DND-41 (cell line): Measurements from ENCODE around the gene CRYBG1.

Source experiments
- ATAC-seq: fragments of 200-7000 bp; cut with Tn5 transposase; 3 replicates; pipeline ENCODE4 v1.9.1; 2021; ENCODE audit warnings: low read depth; ENCODE audit not compliant: insufficient read depth
- DNase-seq: peaks from one replicate; pipeline ENCODE4 v3.0.0-alpha.2; 2020
- H2AFZ ChIP-seq: 2 replicates; pipeline ENCODE4 v1.6.0; 2012; ENCODE audit warnings: low read depth, low read length
- H3K27ac ChIP-seq: 2 replicates; pipeline ENCODE4 v1.5.1; 2012; ENCODE audit warnings: low read length, inconsistent platforms
- H3K27me3 ChIP-seq: fragments of 200-600 bp; sonication (generic); 2 replicates; pipeline ENCODE4 v1.6.0; 2012; ENCODE audit warnings: low read length, mild to moderate bottlenecking, inconsistent platforms; ENCODE audit not compliant: insufficient read depth, poor library complexity
- H3K36me3 ChIP-seq: 2 replicates; pipeline ENCODE4 v1.5.1; 2012; ENCODE audit warnings: low read length, inconsistent platforms; ENCODE audit not compliant: insufficient read depth
- H3K4me1 ChIP-seq: 2 replicates; pipeline ENCODE4 v1.5.1; 2012; ENCODE audit warnings: mild to moderate bottlenecking, low read length; ENCODE audit not compliant: insufficient read depth
- H3K4me2 ChIP-seq: 2 replicates; pipeline ENCODE4 v1.6.0; 2012; ENCODE audit warnings: mild to moderate bottlenecking, moderate library complexity, low read length, inconsistent platforms; ENCODE audit not compliant: insufficient read depth
- H3K4me3 ChIP-seq, 2 experiments: fragments of 200-600 bp in 1 of 2; shearing (Covaris generic) in 1 of 2; 2 replicates each; pipeline ENCODE4 v1.5.1; 2012 to 2016; ENCODE audit warnings: inconsistent platforms in 2 of 2, low read length in 2 of 2, mild to moderate bottlenecking in 2 of 2, low read depth in 1 of 2, moderate library complexity in 1 of 2
- H3K79me2 ChIP-seq: 2 replicates; pipeline ENCODE4 v1.6.0; 2012; ENCODE audit warnings: low read length, inconsistent platforms; ENCODE audit not compliant: insufficient read depth
- H3K9ac ChIP-seq: 2 replicates; pipeline ENCODE4 v1.6.0; 2012; ENCODE audit warnings: low read depth, mild to moderate bottlenecking, inconsistent platforms, low read length, moderate library complexity
- H3K9me3 ChIP-seq: 2 replicates; pipeline ENCODE4 v1.5.1; 2012; ENCODE audit warnings: low read length, moderate library complexity, mild to moderate bottlenecking, inconsistent platforms; ENCODE audit not compliant: insufficient read depth, severe bottlenecking
- H4K20me1 ChIP-seq: 2 replicates; pipeline ENCODE4 v1.6.0; 2012; ENCODE audit warnings: low read length; ENCODE audit not compliant: insufficient read depth
- CTCF ChIP-seq: IDR thresholded peaks from 2 replicates; pipeline ENCODE4 v1.5.1; 2012; ENCODE audit warnings: borderline replicate concordance, low read length, moderate library complexity, mild to moderate bottlenecking; ENCODE audit not compliant: poor library complexity, severe bottlenecking; ENCODE audit errors: extremely low read depth
- EZH2 ChIP-seq: IDR thresholded peaks from 3 replicates; pipeline ENCODE4 v1.6.1; 2012; ENCODE audit warnings: borderline replicate concordance, low read depth, mild to moderate bottlenecking, moderate library complexity, low read length, inconsistent platforms; ENCODE audit not compliant: severe bottlenecking

The CRYBG1 gene

GRCh38 chr6:106569428-106569827 is 208.9 kb downstream of the CRYBG1 start:
- H3K9ac ChIP-seq, result no peak overlapping the region
- H2AFZ ChIP-seq, result no peak overlapping the region
- H4K20me1 ChIP-seq, result no peaks in the 10 kb centered on the region
- H3K4me1 ChIP-seq, result no peaks in the 10 kb centered on the region
- H3K9me3 ChIP-seq, result no peaks in the 10 kb centered on the region
- H3K4me3 ChIP-seq, result no peak overlapping the region
- no peak for DNase-seq
- no peak overlapping the region for H3K4me2 ChIP-seq
- no peak for ATAC-seq
- H3K36me3 ChIP-seq, result peaks cover 43% of the 10 kb centered on the region
- TF ChIP-seq CTCF (no peak), EZH2 (no peak)
- H3K27me3 ChIP-seq, result no peaks in the 10 kb centered on the region
- H3K27ac ChIP-seq, result no peak overlapping the region
- H3K79me2 ChIP-seq, result no peaks in the 10 kb centered on the region

DNA sequence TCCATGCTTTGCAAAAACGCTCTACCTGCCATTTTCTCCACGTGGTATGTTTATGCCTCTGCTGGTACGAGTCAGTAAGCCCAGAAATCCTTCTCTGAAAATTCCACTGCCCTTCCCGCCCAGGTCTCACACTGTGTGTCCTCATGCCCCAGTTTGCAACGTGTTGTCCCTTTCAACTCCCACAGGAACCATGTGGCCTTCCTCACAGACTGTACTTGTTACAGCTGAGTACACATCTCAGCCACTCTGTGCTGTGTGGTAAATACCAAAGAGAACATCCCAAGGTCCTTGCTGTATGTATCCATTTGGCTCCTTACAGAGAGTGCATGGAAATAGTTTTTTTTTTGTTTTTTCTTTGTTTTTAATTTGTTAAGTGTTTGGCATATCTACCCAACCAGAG is 211.9 kb downstream of the CRYBG1 start:
- H3K36me3 ChIP-seq, result peaks cover 30% of the 10 kb centered on the region
- H2AFZ ChIP-seq, result no peak overlapping the region
- no peaks in the 10 kb centered on the region for H3K27me3 ChIP-seq
- no peaks in the 10 kb centered on the region for H3K4me1 ChIP-seq
- no peaks in the 10 kb centered on the region for H3K9me3 ChIP-seq
- H3K4me2 ChIP-seq, result no peak overlapping the region
- TF ChIP-seq EZH2 (no peak), CTCF (no peak)
- H3K4me3 ChIP-seq, result no peak overlapping the region
- H4K20me1 ChIP-seq, result no peaks in the 10 kb centered on the region
- no peak overlapping the region for H3K27ac ChIP-seq
- DNase-seq, result no peak
- H3K9ac ChIP-seq, result no peak overlapping the region
- no peak for ATAC-seq
- no peaks in the 10 kb centered on the region for H3K79me2 ChIP-seq

- Histone ChIP-seq H3K79me2 (no peaks in the 10 kb centered on the region), H3K4me2 (no peak overlapping the region), H3K4me1 (no peaks in the 10 kb centered on the region), H3K9ac (no peak overlapping the region), H3K27ac (no peak overlapping the region), H3K4me3 (no peak overlapping the region), H3K27me3 (no peaks in the 10 kb centered on the region), H2AFZ (no peak overlapping the region), H3K9me3 (no peaks in the 10 kb centered on the region), H4K20me1 (no peaks in the 10 kb centered on the region), H3K36me3 (peaks cover 29% of the 10 kb centered on the region)
- DNase-seq (no peak), ATAC-seq (no peak)
- no peak for TF ChIP-seq CTCF
- no peak for TF ChIP-seq EZH2
Observed at GRCh38 chr6:106572875-106573585, 212.5 kb downstream of the CRYBG1 start.
